GM21737 (cell line): ENCODE results near the gene SH3PXD2A.

ENCODE experiments used
- ATAC-seq: cut with Tn5 transposase; IDR thresholded peaks from one replicate; pipeline ENCODE4 v1.9.1; 2021; ENCODE audit warnings: mild to moderate bottlenecking, moderate library complexity; ENCODE audit not compliant: unreplicated experiment

The SH3PXD2A gene

DNA sequence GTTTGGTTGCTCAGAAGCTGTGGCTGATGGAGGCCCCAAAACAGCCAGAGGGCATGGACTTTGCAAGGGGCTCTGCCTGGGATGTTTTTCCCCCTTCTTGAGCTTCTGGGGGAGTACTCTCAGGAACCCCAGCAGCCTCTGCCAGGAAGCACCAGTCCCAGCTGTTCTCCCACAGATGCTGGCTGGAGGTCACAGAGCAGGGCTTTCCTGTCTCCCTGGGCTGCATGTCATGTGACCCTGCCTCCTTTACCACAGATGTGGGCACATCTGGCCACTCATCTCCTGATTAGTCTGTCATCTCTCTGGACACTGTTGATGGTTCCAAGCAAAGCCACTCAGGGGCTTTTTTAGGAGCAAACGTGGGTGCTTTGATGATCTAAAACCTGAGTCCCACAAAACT is 225.2 kb downstream of the SH3PXD2A start:
- ATAC-seq = no peak

DNA sequence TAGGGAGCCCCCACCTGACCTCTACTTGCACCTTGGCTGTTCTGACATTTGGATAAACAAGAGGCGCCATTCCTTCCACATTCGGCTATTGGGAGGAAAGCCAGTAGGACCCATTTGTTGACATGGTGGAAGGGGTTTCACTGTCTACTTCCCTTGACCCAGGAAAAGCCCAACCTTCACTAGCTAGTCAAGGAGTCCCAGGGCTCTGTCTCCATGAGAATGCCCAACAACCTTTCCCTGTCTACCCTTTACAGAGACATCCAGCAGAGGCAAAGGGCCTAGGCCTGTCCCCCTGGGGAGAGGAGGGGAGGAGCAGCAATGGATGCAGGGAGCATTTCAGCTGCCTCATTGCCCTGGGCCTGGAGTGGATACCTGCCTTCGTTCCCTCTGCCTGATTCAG is 225.8 kb downstream of the SH3PXD2A start:
- ATAC-seq = no peak

DNA sequence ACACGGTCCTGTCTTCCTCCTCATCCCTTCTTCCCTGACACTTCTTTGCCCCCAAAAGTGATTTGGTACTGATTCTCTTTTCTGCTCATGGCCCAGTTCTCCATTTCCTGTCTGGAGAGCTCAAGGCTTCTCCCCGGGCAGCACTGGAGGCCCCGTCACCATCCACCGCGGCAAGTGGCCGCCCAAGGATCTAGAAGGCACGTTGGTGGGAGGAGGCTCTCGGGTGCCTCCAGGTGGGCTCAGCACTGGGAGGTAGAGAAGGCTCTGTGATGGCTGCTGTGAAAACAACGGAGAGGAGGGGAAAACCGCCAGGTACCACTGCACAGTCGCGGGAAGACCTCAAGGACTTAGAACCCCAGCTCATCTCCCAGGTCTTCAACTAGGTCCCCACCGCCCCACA is 227.5 kb downstream of the SH3PXD2A start:
- no peak for ATAC-seq

DNA sequence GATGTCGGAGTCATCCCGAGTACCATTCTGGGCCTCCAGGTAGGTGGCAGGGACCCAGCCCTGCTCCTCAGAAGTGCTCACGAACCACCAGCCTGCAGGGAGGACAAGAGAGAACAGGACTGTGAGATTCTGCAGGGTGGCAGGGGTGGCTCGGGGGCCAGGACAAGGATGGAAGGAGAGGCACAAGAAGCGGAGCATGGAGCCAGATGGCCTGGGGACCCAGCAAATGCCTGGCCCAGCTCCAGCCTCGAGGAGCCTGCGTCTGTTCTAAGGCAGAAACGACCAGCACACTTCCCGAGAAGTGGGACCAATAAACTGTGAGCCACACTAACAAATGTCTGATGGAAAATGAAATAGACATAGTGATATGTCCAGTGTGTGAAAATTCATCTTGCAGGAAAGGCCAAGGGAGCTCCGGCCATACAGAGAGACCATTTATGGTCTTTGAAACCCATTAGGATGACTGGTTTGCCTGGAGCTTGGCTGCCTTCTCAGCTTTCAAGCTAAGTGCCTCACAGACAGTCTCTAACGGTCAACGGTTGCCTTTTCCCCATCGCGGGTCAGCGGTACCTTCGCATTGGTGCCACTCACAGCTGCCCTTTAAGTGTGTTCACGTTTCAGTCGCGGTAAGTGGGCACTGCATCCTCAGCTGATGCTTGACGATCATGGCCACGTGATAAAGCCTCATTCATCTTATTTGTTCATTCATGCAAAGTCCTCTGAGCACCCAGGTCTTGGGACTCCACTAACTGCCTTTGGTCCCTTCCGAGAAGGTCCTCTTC is 228.1 kb downstream of the SH3PXD2A start:
- ATAC-seq = no peak

DNA sequence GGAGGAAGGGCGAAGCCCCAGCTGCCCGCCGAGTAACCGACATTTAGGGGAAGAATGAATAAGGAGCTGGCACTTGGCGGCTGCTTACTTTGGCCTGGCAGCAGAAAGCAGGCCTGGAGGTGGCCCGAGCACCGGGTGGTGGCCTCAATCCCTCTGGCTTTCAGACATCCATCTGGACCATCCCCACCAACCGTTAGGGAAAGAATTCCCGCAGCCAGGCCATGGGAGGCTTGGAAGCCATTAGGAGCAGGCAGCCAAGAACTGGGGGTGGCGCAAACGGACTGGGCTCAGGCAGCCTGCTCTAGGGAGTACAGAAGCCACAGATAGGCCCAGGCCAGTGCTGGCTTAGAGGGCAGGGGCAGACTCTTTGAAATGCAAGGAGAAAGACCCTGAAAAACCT is 229.2 kb downstream of the SH3PXD2A start:
- ATAC-seq = no peak

DNA sequence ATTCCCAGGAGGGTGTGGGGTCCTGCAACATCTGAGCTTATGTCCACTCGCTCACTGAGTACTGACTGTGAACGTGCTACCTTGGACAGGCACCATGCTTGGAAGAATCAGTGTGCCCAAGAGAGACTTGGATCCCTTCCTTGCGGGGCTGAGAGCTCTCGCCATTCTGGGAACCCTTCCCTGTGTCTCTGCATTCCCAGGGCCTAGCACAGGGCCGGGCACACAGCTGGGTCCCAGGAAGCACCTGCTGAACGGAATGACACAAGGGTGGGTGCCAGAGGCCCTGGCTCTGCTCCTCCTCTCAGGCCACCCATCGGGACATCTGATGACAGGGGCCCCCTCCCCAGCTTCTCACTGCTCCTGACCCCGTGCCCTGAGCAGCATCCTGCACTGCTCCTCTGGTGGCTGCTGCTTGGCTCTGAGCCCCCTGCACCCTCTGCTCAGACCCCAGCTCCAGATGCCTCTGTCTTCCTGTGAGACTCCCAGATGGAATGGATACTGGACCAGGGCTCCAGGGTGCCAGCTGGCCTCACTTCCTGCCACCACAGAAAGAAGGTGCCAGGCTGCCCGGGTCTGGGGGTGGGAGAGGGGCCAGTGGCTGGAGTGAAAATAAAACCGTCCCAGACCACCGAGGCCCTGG is 232.3 kb downstream of the SH3PXD2A start:
- no peak for ATAC-seq

DNA sequence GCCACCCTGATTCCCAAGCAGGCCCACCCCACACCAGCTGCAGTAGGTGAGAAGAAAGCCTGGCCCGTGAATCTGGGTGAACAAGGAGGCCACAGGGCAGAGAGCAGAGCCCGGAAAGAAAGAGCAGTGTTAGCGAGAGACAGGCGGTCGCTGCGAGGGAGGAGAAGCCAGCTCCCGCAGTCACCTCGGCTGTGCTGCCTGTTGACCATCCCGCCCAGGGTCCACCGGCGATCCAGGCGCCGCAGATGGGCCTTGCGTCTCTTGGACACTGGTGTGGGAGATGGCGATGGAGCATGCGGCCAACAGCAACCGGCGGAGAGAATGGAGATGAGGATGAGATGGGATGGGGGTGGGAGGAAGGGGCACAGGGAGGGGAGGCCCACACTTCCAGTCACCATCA is 233.1 kb downstream of the SH3PXD2A start:
- ATAC-seq = no peak

DNA sequence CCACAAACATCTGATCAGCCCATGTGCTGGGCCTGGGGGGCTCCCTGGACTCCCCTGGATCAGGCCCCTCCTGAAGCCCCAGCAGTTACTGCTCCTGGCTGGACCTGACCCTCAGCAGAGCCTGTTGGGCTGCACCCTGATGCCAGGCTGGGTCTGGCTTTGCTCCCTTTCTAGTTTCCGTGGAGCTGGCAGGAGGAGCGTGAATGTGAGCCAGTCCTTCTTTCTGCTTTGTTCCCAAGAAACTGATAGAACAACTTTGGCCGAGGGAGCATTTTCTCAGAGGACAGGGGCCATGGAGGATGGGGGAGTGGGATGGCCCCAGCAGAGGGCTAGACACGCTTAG is 233.6 kb downstream of the SH3PXD2A start:
- ATAC-seq = no peak

DNA sequence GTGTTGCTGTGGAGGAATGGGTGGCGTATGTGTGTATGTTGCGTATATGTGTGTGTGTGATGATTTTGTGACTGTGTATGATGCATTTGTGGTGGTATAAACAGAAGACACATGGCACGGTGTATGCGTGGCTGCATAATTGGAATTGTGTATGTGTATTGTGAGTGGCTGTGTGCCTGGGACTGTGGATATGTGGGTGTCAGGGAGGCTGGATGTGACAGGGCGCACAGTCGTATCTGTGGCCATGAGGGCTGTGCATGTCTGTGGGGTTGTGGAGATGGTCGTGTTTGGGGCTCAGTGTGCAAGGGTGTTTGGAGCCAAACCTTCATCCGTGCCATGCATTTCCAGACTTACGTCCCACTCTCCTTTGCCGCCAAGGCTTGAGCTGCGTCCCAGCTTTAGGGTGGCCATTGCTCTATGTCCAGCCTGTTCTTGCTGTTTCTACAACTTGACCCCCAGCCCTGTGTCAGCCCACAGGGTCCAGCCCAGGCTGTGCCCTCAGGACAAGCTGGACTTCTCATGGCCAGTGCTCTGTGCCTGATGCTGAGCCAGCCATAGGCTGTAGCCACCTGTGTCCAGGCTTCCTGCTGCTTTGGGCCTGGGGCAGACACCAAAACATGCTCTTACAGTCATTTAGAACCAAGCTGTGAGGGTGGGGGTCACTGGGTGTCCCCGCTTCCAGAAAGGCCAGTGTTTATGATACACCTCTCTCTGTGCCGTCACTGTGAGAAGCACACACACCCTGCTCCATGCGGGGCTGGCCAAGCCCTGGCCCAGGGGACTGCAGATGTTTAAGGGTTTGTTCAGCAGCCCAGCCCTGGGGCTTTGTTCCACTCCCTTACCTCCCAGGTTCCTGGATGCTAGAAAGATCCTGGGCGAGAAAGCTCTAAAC is 234.2 kb downstream of the SH3PXD2A start:
- ATAC-seq = no peak

DNA sequence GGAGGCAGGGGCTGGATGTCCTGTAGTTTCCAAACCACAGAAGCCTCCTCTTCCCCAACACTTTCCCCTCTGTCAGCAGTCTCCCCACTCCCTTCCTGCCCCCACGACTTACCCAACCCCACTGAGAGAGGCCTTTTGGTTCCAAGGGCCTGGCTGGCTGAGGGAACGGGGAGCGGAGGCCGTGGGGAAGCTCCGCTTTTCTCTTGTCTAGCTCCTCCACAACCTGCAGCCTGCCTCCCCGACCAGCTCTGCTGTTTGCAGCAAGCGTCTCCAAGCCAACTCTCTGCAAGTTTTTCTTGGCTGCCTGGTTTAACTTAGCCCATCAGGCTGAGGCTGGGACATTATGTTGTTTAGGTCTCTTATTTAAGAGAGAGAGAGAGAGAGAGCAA is 235.0 kb downstream of the SH3PXD2A start:
- ATAC-seq = no peak

DNA sequence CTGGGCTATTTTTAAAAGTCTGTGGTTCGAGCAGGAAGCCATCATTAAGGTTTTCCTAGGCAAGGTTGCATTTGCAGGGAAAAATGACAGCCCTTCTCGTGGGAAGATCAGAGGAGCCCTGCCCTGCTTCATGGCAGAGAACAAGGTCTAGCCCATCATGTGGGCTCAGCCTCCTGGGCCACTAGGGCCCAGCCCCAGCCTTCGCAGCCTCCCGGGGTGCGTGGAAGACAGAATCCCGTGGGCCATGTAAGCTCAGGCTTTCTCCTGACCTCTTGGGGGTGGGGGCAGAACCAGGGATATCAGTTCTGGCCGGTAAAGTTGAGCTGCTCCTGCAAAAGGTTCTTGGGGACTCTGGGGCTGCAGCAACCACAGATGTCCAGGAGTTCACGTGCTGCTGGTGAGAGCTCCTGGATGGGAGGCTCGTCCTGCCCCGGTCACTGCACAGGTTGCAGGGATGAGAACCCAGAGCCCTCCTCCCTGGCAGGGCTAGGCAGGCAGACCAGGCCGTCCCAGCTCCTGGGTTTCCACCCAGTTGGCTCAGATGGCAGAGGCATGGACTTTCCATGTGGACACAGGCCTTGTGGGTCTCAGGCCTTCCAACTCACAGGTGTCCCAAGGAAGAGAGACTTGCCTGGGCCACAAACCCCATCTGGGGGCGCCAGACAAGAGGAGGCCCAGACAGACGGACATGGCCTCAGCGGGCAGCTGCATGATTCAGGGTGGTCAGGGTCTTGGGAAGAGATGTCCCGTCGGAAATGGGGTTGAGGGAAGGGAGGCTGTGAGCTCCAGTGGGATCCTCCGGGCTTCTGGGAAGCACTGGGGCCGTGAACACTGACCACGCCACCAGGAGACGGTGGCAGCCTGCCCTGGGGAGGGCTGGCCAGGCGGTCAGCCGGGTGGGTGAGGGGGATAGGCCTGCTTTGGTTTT is 235.7 kb downstream of the SH3PXD2A start:
- no peak for ATAC-seq

DNA sequence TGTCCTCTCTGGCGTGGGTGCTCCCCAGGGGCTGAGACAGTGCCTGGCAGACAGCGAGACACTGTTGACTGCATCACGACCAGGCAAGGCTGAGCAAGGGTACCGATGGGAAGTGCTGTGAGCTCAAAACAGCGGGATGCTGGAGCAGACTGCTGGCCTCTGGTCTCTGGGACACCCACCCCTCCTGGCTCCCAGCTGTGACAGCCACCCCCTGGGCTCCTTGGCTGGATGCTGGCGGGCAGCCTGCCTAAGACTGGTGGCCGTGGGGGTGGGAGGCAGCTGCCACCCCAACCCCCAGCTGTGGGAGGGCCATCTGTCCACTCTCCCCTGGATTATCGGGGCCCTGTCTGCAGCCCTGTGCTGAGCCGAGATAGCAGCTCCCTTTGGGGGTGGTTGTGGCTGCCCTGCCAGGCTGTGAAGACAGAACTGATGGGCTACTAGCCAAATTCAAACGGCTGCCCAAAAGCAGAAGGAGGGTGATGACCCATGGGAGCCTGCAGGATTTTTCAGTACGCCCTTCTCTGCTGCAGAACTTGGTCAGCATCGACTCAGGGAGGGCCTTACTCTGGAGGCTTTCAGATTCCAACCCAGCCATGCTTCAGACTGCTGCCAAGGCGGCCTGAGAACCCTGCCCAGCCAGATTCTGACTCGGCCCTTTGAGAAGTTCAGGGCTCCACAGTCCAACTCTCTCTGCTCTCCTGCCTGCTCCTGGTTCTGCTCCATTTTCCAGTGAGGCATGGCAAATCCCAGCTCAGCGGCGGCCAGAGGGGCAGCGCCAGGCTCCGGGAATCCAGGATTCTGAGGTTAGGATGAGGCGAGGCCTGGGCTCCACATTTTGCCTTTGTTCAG is 236.6 kb downstream of the SH3PXD2A start:
- ATAC-seq = no peak

DNA sequence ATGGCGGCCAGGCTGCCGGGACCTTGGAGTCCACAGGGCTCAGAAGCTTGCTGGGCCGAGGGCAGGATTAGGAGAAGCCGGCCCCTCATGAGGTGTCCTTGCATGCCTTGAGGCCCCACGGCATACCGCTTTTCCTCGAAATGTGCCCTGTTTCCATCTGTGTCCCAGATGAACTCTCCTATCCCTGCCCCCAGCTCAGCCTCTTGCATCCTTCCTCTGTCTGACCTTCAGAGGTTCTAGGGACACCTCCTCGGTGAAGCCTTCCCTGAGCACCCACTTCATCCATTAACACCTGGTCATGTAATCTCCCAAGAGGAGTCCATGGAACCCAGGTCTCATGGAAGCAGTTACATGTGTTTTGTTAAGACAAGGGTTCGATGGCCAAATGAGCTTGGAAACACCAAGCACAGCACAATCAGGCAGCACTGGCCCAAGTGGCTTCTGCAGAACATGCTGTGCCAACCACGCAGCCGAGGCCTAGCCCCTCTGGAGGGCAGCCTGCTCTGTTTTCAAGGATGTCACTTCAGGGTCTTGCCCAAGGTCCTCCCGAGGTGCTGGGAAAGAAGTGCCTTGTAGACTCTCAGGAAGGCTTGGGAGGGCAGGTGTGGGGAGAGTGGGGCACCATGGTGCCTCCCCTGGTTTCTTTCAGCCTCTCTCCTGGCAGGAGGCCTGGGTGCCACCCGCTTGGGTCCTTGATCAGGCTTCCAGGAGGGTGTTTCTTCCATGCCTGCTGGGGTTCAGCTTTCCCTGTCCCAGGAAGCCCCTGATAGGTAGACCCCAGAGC is 237.6 kb downstream of the SH3PXD2A start:
- no peak for ATAC-seq

DNA sequence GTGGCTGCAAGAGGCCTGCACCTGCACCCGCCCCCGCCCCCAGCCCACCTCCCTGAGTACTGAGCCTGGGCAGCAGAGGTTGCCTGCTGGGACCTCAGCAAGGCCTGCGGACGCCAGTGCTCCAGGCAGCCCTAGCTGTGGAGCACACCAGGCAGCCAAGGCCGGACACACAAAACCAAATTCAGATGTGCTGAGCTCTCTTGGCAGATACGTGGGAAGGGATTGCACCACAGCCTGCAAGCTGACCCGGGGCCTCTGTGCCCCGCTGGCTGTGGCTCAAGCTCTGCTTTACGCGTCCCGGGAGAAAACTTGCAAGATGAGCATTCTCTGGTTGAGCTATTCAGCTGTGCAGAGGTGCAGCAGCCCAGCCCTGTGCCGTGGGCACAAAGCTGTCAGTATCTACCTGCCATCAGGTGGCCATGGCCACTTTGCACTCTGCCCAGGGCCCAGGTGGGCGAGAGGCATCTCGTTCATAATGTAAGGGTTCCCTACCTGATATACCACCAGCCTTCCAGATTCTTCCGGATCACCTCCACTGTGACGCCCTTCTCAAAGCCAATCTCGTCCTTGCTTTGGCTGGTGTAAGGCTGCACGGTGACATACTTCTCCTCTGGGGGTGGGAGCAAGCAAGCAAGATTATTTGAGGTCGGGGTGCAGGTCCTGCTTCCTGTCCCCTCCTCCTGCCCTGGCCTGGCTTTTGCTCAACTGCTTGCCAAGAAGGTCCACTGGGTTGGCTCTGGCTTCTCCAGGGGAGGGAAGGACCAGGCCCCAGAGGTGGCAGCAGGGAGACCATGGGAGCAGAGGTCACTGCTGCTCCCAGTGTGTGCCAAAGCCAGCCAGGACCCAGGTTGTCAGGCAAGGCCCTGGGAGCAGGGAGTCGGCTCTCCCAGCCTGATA is 238.4 kb downstream of the SH3PXD2A start:
- ATAC-seq = no peak

DNA sequence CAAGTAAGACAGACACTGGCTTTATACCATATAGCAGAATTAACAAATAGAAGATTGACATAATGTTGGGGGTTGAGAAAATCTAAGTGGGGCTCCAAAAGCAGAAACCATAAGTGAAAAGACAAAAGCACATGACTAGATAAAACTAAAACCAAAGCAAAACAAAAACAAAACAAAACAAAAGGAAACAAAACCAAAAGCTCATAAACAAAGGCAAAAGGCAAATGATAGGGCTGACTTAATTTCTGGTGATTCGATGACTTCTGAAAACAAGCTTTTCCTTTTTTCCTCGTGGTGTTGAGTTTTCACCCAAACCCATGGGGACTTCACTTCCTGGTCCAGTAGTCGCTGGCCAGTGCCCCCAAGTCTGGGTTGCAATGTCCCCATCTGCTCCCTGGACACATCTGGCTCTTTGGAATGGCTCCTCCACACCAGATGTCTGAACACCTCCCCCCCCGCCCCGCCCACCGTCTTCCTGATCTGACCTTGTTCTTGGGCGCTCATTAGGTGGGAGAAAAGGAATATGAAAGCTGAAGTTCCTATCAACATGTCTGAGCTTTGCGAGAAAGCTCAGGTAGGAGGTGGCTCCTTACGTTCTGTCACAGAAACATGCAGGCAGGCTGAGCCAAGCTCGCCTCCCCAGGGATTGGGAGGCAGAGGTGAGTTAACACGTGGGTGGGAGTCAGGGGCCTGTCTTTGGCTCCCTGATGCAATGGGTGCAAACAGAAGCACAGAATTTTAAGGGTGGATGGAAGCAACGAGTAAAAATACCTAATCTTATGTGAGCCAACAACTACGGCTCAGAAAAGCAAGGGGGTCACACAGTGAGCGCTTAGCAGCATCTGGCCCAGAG is 240.8 kb downstream of the SH3PXD2A start:
- ATAC-seq = no peak

DNA sequence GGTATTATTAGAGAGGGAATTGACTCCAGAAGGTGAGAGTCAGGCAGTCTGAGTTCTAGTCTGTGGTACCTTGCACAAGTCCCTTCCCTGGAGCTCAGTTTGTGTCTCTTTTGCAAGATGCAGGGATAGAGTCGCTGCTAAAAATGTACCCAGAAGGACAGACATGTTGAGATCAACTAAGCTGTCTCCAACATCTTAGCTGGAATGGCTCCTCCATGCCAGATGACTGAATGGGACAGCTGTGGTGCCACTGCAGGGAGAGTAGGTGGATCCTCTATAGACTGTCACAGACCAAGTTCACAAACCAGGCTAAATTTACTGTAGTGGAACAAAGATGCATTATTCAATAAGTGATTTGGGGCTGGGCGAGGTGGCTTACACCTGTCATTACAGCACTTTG is 241.8 kb downstream of the SH3PXD2A start:
- no peak for ATAC-seq
